Stimulated activated naive CD8-positive, alpha-beta T cell treated with anti-CD3 and anti-CD28 coated beads, Interleukin-15, Interleukin-2, amounts not matched to agents 100 ng/mL and 50 ng/mL, for 24 hours (primary cell): Measurements from ENCODE around the gene GANC.
"Not testable (repeated sequence)": the region's sequence is repeated elsewhere in the genome, so short reads cannot be mapped to it uniquely, and the experiment has no call there.

Experiments
- H3K27ac Mint-ChIP-seq: one replicate; pipeline ENCODE4 v1.8.0; 2021; ENCODE audit warnings: mild to moderate bottlenecking, mixed read lengths
- H3K27me3 Mint-ChIP-seq: one replicate; pipeline ENCODE4 v1.8.0; 2021; ENCODE audit warnings: mixed read lengths
- H3K36me3 Mint-ChIP-seq: one replicate; pipeline ENCODE4 v1.8.0; 2021; ENCODE audit warnings: low read depth, mixed read lengths
- H3K4me1 Mint-ChIP-seq: one replicate; pipeline ENCODE4 v1.8.0; 2021; ENCODE audit warnings: low read depth, mixed read lengths
- H3K4me3 Mint-ChIP-seq: one replicate; pipeline ENCODE4 v1.8.0; 2021; ENCODE audit warnings: mild to moderate bottlenecking, mixed read lengths
- H3K9me3 Mint-ChIP-seq: one replicate; pipeline ENCODE4 v1.8.0; 2021; ENCODE audit warnings: mixed read lengths

GANC gene

DNA sequence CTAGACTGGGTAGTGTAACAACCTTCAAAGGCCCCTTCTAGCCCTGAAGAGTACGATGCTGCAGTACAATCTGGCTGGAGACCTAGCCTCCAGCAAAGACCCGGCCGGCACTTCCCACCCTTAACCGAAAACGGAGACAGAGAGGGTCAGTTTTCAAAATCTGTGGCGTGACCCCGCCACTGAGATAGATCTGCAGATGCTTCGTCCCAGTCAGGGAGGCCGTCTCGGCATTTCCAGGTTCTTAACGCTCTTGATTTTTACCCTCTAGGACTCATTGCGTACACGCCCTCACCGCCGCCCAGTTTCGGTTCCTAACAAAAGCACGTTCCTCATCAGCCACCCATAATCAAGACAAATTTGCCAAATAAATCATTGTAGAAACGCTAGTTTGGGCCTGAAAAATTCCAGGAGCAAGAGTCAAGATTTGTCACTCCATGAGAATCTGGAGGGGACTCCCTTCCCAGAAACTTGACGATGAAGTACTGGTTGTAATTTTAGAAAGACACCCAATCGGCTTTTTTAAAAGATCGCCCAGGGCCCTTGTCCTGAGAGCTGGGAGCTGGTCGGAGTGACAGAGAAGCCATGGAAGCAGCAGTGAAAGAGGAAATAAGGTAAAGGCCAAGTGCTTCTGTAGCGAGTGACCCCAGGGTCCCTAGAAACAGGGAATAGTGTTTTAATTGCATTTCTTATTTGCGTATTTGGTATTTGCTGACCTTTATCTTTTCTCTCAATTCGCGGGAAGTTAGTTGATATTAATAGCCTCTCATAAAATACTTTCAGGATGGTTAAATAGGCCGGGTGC, 1.1 kb downstream of the GANC start:
- peak overlapping the region; percentile 99 for H3K4me3 Mint-ChIP-seq
- no peaks in the 10 kb centered on the region for H3K9me3 Mint-ChIP-seq
- peak overlapping the region; percentile 99 for H3K27ac Mint-ChIP-seq
- peaks cover 45% of the 10 kb centered on the region for H3K4me1 Mint-ChIP-seq
- H3K36me3 Mint-ChIP-seq, result peaks cover 24% of the 10 kb centered on the region
- H3K27me3 Mint-ChIP-seq, result no peaks in the 10 kb centered on the region

DNA sequence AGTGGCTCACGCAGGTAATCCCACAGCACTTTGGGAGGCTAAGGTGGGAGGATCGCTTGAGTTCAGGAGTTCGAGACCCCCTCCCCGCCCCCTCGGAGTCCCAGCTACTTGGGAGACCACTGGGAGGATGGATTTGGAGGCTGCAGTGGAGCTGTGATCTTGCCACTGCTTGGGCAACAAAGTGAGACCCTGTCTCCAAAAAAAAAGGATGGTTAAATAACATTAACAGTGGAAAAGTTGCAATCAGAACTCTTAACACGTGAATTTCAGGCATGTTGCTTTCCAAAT, 1.6 kb downstream of the GANC start:
- H3K4me1 Mint-ChIP-seq, result peaks cover 45% of the 10 kb centered on the region
- H3K27me3 Mint-ChIP-seq, result no peaks in the 10 kb centered on the region
- peak overlapping the region; percentile 99 for H3K27ac Mint-ChIP-seq
- H3K9me3 Mint-ChIP-seq, result no peaks in the 10 kb centered on the region
- H3K4me3 Mint-ChIP-seq, result peak overlapping the region; percentile 99
- peaks cover 23% of the 10 kb centered on the region for H3K36me3 Mint-ChIP-seq

DNA sequence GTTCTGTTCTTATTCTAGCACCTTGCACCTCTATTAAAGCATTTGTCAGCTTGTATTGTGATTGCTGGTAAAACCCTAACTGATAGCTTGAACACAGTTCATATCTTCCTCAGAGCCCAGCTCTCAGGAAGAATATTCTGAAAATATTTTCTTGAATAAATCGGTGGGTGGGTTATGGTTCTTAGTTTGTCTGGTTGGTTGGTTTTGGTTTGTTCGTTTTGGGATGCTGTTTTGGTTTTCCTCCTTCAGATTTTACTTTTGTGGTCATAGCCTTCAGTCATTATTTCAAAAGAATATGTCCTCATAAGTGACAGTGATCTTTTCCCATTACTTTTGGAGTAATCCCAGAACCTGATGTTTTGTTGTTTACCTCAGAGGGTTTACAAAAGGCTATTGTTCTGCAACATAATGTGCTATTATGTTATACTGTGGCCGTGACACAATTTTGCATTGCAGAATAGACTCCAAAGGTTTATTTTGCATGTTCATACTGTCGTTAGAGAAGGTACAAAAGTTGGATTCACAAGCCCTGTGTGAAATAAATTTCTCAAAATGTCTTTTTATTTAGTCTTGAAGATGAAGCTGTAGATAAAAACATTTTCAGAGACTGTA, 2.9 kb downstream of the GANC start:
- Mint-ChIP-seq H3K4me1 (peaks cover 38% of the 10 kb centered on the region), H3K27ac (peak overlapping the region; percentile 82), H3K4me3 (peak overlapping the region; percentile 99), H3K9me3 (no peaks in the 10 kb centered on the region), H3K27me3 (no peaks in the 10 kb centered on the region), H3K36me3 (peaks cover 32% of the 10 kb centered on the region)

DNA sequence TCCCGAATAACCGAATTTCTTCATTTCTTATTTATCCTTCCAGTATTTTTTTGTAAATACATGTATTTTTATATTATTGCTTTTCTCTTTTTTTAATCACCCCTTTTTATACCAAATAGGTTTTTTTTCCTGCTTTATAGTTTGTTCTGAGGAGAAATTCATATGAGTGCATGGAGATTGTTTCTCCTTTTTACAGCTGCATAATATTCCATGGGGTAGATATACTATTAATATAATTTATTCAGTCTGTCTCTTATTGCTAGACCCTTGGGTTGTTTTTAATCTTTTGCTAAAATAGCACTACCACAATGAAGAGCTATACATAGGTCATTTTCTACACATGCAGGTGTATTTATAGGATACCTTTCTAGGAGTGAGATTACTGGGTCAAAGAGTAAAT, 3.8 kb downstream of the GANC start:
- Mint-ChIP-seq H3K4me3 (no peak overlapping the region), H3K27ac (no peak overlapping the region)

DNA sequence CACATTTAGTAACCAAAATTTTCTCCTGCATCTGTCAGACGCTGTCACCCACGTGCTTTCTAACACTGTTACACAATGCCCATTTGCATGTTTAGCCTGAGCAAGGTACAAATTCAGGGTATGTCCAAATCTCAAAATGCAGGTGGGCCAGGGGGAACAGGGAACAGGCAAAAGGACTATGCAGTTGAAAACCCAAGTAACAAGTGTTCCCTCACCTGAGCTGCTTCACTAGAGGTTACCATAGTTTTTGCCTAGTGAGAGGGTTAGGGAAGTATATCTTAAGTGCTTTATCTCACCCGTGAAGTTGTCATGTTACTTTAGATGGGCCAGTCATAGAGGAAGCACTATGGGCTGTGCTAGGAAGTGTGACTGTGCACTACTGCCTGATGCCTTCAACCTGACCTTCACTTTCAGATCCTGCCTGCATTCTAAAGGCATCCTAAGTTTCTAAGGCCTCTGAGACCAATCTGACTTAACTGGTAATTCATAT, 6.3 kb downstream of the GANC start:
- no peaks in the 10 kb centered on the region for H3K9me3 Mint-ChIP-seq
- no peak overlapping the region for H3K27ac Mint-ChIP-seq
- H3K4me3 Mint-ChIP-seq, result no peak overlapping the region
- peaks cover 23% of the 10 kb centered on the region for H3K36me3 Mint-ChIP-seq
- no peaks in the 10 kb centered on the region for H3K27me3 Mint-ChIP-seq
- peaks cover 19% of the 10 kb centered on the region for H3K4me1 Mint-ChIP-seq

More for the DNA sequence above, 3.8 kb downstream of the GANC start:
- no peaks in the 10 kb centered on the region for H3K27me3 Mint-ChIP-seq
- peaks cover 27% of the 10 kb centered on the region for H3K36me3 Mint-ChIP-seq
- H3K9me3 Mint-ChIP-seq, result no peaks in the 10 kb centered on the region
- H3K4me1 Mint-ChIP-seq, result peaks cover 30% of the 10 kb centered on the region

DNA sequence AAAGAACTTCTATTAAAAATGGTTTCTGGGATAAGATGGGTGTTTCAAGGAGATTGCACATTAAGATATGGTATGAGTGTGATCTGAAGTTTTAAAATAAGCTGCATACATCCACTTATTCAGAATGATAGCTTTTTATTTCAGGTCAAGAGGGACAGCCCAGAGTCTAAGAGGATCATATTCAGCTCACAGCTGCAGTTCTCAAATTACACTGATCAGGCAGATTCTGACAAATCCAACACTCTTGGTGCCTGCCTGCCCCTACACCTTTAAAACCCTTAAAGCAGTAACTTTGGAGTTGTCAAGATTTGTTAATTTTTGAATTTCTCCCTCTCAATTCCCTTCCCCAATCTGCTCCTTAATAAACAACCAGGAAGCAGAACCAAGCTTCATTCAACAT, 9.3 kb downstream of the GANC start:
- peaks cover 28% of the 10 kb centered on the region for H3K36me3 Mint-ChIP-seq

DNA sequence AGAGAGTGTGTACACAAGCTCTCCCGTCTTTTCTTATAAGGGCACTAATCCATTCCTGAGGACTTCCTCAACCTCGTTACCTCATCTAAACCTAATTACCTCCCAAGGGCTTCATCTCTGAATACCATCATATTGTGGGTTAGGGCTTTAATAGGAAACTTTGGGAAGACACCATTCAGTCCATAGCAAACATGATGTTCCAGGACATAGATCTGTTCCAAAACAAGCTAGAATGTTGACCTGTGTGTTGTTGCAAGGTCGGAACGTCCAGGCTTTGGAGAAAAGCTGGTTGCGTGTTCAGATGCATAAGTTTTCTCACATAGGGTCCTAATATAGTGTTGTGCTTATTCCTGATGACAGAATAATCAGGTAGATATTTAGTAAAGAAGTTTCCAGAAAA, 9.9 kb downstream of the GANC start:
- H3K27ac Mint-ChIP-seq, result no peak overlapping the region
- peaks cover 29% of the 10 kb centered on the region for H3K36me3 Mint-ChIP-seq
- H3K4me1 Mint-ChIP-seq, result no peaks in the 10 kb centered on the region
- no peaks in the 10 kb centered on the region for H3K9me3 Mint-ChIP-seq
- no peaks in the 10 kb centered on the region for H3K27me3 Mint-ChIP-seq
- H3K4me3 Mint-ChIP-seq, result no peak overlapping the region

More for the DNA sequence above, 9.3 kb downstream of the GANC start:
- Mint-ChIP-seq H3K9me3 (no peaks in the 10 kb centered on the region), H3K27me3 (no peaks in the 10 kb centered on the region), H3K4me3 (no peak overlapping the region), H3K4me1 (no peaks in the 10 kb centered on the region), H3K27ac (no peak overlapping the region)

DNA sequence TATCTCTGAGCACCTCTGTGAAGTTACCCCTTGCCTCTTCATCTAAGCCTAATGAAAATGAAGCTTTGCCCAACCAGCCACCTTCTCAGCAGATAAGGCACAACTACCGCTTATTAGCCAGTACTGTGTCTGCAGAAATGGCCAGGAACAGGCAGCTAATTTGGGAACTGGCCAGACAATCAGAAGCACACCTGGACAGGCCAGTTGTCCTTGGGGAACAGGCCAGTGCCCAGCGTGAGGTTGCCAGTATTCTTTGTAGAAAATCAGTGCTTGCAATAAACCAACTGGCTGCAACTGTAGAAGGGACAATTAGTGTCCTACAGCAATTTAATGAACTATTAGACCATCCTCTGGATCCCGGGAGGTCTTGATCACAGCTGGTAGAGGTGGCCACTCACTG, 10.7 kb downstream of the GANC start:
- no peaks in the 10 kb centered on the region for H3K27me3 Mint-ChIP-seq
- H3K36me3 Mint-ChIP-seq, result peaks cover 25% of the 10 kb centered on the region
- no peak overlapping the region for H3K27ac Mint-ChIP-seq
- no peak overlapping the region for H3K4me3 Mint-ChIP-seq
- no peaks in the 10 kb centered on the region for H3K4me1 Mint-ChIP-seq
- no peaks in the 10 kb centered on the region for H3K9me3 Mint-ChIP-seq

DNA sequence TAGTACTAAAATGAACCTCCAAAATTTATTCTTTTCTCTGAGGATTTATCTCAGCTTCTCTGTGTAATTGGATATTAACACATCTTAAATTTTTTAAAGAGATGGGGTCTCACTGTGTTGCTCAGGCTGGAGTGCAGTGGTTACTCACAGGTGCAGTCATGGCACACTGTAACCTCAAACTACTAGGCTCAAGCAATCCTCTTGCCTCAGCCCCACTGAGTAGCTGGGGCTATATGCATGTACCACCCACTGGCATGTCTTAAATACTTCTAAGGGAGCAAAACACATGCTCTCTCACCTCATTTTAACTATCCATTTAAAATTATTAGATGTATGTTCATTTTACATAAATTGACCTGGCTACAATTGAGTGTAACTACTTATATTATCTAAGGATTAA, 11.6 kb downstream of the GANC start:
- H3K9me3 Mint-ChIP-seq, result no peaks in the 10 kb centered on the region
- no peak overlapping the region for H3K27ac Mint-ChIP-seq
- H3K4me3 Mint-ChIP-seq, result no peak overlapping the region
- H3K36me3 Mint-ChIP-seq, result peaks cover 23% of the 10 kb centered on the region
- no peaks in the 10 kb centered on the region for H3K27me3 Mint-ChIP-seq
- no peaks in the 10 kb centered on the region for H3K4me1 Mint-ChIP-seq

DNA sequence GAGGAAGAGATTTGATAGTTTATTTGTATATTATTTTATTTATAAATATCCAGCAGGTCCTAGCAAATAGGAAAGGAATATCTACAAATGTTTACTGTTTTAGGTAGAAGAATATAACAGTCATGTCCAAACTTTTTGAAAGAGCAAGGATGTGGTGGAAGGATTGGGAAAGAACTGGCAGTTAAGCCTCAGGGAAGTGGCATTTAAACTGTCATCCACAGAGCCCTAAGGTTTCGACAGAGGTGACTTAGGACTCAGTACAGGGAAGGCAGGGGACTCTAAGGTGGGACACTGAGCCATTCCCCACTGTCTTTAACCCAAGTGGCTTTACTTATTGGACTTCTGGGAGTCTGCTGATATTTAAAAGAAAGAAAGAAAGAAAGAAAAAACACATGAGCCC, 12.0 kb downstream of the GANC start:
- Mint-ChIP-seq H3K36me3 (peaks cover 20% of the 10 kb centered on the region), H3K4me1 (no peaks in the 10 kb centered on the region), H3K9me3 (no peaks in the 10 kb centered on the region), H3K27ac (no peak overlapping the region), H3K27me3 (no peaks in the 10 kb centered on the region), H3K4me3 (no peak overlapping the region)

DNA sequence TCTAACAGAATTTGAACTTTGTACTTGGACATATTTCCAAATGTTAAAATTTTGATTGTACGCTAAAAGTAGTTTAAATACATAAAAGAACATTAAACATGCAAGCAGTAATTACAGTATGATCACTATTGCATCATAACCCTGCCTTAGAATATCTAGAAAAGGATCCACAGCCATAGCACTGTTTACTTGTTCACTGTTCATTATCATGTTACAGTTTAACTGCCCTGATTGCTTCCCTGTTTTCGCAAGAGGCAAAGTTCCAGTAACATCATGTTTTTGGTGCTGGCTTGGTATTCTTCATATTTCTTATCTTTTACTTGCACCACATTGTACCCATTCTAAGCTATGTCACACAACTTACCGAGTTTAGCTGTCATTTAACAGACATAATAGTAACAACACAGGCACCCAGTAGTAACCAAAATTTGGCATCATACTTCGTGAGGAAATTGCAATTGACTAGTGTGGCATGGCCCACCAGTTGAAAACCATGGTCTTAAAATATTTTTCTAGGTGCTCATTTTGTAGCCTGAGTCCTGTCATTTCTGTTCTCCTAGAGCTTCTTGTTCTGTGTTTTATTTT, 13.5 kb downstream of the GANC start:
- Mint-ChIP-seq H3K27me3 (no peaks in the 10 kb centered on the region), H3K4me1 (no peaks in the 10 kb centered on the region), H3K9me3 (no peaks in the 10 kb centered on the region), H3K36me3 (peaks cover 16% of the 10 kb centered on the region), H3K27ac (no peak overlapping the region), H3K4me3 (no peak overlapping the region)

DNA sequence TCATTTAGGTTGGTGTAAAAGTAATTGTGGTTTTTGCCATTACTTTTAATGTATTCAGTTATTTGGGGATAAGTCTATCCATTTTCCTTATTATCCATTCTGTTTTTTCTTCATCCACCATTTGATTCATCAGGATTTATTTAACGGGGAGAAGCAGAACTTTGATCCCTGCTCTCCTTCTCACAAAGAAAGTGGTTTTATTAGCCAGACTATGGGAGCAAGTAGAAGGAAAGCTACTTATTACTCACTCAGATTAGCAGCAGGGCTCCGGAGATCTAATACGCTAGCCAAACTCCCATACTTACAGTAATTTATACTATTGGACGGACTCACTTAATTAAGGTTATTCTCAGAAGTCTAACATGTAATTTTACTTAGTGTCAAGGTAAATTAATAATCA, 14.9 kb downstream of the GANC start:
- peaks cover 22% of the 10 kb centered on the region for H3K36me3 Mint-ChIP-seq
- no peaks in the 10 kb centered on the region for H3K27me3 Mint-ChIP-seq
- H3K27ac Mint-ChIP-seq, result no peak overlapping the region
- H3K4me1 Mint-ChIP-seq, result no peaks in the 10 kb centered on the region
- H3K9me3 Mint-ChIP-seq, result no peaks in the 10 kb centered on the region
- no peak overlapping the region for H3K4me3 Mint-ChIP-seq

DNA sequence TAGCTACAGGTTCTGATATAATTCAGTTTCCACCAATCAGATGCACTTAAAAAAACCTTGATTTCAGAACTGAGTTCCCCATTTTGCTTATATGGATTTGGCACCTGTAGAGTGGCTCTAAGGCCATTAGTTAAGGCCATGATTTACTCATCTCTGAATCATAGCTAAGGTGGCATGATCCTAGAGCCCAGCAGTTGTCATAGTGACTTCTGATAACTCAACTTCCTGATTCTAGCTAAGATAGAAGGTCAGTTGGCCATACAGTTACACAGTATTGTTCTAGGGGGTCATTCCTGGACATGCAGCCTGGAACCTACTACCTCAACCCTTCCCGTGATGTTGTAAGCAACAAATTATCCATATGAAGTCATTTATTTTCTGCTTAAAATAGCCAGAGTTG, 16.2 kb downstream of the GANC start:
- H3K9me3 Mint-ChIP-seq, result no peaks in the 10 kb centered on the region
- H3K36me3 Mint-ChIP-seq, result peaks cover 22% of the 10 kb centered on the region
- H3K4me1 Mint-ChIP-seq, result no peaks in the 10 kb centered on the region
- H3K27ac Mint-ChIP-seq, result no peak overlapping the region
- H3K27me3 Mint-ChIP-seq, result no peaks in the 10 kb centered on the region
- no peak overlapping the region for H3K4me3 Mint-ChIP-seq

DNA sequence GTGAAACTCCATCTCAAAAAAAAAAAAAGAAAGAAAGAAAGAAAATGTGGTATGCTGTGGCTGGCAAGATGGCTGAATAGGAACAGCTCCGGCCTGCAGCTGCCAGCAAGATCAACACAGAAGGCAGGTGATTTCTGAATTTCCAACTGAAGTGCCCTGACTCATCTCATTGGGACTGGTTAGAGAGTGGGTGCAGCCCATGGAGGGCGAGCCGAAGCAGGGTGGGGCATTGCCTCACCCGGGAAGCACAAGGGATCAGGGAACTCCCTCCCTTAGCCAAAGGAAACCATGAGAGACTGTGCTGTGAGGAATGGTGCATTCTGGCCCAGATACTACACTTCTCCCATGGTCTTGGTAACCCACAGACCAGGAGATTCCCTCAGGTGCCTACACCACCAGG, 28.0 kb downstream of the GANC start:
- Mint-ChIP-seq H3K9me3 (peaks cover 10% of the 10 kb centered on the region), H3K36me3 (peaks cover 37% of the 10 kb centered on the region)
- H3K27me3 Mint-ChIP-seq, H3K27ac Mint-ChIP-seq, H3K4me3 Mint-ChIP-seq, H3K4me1 Mint-ChIP-seq: not testable (repeated sequence)

DNA sequence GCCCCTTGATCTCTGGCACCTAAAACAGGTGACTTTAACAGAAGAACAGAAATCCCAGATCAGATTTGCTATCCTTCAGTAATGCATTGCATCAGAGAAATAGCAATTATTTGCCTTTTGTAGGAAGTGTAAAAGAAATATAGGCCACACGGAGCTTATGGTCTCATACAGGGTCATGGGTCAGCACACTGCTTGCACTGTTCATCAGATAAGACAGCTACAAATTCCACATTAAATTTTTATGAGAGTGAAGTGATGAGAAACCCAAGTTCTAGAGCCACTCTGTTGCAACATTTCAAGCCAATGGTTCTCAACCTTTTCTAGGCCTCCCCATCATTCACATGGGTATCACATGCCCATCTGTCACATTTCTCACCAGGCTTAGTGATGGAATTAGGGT, 33.7 kb downstream of the GANC start:
- no peaks in the 10 kb centered on the region for H3K27me3 Mint-ChIP-seq
- peaks cover 10% of the 10 kb centered on the region for H3K9me3 Mint-ChIP-seq
- H3K4me1 Mint-ChIP-seq, result no peaks in the 10 kb centered on the region
- H3K27ac Mint-ChIP-seq, result no peak overlapping the region
- H3K36me3 Mint-ChIP-seq, result peaks cover 40% of the 10 kb centered on the region
- no peak overlapping the region for H3K4me3 Mint-ChIP-seq
